Measurements from ENCODE around the gene TUBB4A.
"Not testable (repeated sequence)": the region's sequence is repeated elsewhere in the genome, so short reads cannot be mapped to it uniquely, and the experiment has no call there.

The TUBB4A gene

DNA sequence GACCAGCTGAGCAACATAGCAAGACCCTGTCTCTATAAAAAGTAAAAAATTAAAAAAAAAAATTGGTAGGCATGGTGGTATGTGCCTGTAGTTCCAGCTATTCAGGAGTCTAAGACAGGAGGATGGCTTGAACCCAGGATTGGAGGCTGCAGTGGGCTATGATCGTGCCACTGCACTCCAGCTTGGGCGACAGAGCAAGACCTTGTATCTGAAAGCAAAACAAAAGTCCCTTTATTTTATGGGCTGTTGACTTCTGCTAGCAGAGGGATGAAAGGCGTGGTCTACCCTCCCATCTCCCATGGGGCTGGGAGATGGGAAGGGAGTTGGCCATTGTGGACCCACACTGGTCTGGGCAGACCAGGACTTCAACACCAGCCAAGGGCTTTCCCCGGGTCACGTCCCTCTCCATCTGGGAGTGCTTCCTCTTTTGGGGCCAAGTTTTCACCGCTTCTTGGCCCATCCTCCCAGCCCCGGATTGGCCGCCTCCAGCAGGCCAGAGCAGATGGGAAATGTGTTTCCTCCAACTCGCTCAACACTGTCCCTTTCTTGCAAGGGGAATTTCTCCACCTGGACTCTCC lies 26.5 kb upstream of the TUBB4A start:
- Histone ChIP-seq H3K27ac (peak overlapping the region in 1 of 21 experiments; percentile 45), H3K4me3 (no peak overlapping the region)

GRCh38 chr19:6527893-6528543 lies 25.9 kb upstream of the TUBB4A start:
- H3K27ac ChIP-seq, result peak overlapping the region in 1 of 21 experiments; percentile 45

GRCh38 chr19:6524311-6524710 lies 22.2 kb upstream of the TUBB4A start:
- H3K27ac ChIP-seq, result no peak overlapping the region
- H3K4me3 ChIP-seq, result no peak overlapping the region

More at GRCh38 chr19:6527893-6528543, 25.9 kb upstream of the TUBB4A start:
- no peak overlapping the region for H3K4me3 ChIP-seq

DNA sequence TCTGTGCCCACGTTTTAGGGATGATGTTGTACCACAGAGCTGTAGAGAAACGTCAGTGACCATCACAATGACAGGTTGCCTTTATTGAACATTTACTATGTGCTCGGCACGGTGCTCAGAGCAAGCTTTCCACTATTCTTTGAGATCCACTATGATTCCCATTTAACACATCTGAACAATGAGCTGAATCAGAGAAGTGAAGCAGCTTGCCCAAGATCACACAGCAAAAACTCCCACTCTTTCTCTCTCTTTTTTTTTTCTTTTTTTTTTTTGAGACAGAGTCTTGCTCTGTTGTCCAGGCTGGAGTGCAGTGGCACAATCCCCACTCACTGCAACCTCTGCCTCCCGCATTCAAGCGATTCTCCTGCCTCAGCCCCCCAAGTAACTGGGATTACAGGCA lies 20.6 kb upstream of the TUBB4A start:
- no peak overlapping the region for H3K4me3 ChIP-seq
- H3K27ac ChIP-seq, result peak overlapping the region in 2 of 21 experiments; percentile 28 to 29

- Histone ChIP-seq H3K27ac (peak overlapping the region in 2 of 21 experiments; percentile 28 to 29), H3K4me3 (no peak overlapping the region)
Observed at GRCh38 chr19:6521718-6522646, 19.9 kb upstream of the TUBB4A start.

DNA sequence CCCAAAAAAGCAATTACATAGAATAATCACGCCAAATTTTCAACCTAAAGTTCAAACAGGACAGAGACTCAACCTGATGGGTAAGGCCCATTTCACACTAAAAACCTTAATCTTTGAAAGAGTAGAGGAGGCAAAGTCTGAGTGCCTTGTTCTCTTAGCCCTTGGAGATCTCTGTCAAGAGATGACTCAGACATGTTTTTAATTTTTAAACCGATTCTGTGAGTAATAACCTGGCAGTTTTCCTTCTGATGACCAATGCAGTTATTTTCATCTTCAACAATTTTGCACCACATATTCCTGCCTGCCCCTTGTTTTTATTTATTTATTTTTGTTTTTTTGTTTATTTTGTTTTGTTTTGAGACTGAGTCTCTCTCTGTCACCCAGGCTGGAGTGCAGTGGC lies 17.2 kb upstream of the TUBB4A start:
- Histone ChIP-seq H3K27ac (no peak overlapping the region), H3K4me3 (no peak overlapping the region)

DNA sequence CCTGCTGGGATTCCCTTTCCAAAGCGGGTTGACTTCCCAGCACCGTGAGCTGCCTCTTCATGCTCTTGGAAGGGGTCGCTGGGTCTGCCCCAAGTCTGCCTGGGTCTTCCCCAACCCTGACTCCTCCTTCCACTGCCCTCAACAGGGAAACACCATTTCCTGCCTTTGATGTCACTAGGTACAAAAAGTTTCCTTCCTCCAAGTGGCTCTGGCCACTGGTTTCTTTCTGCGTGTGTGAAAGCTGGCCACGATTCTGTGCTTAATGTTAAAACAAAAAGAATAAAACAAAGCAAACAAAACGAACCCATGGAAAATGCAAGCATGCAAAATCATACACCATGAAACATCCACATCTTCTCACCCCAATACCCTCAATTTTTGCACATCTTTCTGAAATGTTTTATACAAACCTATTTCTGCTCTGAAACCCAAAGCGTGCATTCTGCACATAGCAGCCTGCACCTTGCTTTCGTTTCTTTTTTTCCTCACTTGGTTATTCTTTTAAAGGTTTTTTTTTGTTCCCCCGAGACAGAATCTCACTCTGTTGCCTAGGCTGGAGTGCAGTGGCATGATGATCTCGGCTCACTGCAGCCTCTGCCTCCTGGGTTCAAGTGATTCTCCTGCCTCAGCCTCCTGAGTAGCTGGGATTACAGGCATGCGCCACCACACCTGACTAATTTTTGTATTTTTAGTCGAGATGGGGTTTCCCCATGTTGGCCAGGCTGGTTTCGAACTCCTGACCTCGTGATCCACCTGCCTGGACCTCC lies 16.2 kb upstream of the TUBB4A start:
- peak overlapping the region in 1 of 21 experiments; percentile 51 for H3K27ac ChIP-seq

DNA sequence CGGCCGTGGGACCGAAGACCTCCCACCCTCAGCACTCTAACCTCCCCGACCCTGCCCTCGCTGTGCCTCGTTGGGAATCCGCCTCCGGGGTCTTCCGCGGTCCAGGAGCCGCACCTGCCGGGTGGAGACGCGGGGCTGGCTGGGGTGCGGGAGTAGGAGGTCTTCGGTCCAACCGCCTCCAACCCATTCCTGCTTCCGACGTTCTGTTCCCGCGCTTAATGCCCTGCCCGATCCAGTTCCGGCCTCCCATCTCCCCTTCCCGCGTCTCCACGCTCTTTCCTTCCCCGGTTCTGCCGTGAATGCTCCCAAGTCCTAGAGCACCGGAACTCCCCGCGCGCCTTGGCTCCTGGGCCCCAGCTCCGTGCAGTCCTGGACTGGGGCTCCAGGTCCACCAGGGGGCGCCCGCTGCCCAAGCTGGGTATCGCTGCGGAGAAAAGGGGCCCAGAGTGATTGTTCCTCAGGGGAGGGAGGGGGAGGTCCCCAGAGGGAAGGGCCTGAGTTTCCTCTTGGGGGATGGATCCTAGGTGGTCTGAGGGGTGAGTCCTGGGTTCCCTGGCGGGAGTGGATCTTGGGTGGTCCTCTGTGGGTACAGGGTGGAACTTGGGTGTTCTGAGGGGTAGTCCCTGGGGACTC lies 14.7 kb upstream of the TUBB4A start:
- H3K27ac ChIP-seq, result peak overlapping the region in 20 of 21 experiments; percentile 22 to 83 (median 74)
- H3K4me3 ChIP-seq, result peak overlapping the region; percentile 48 to 74 (median 61)

More for the DNA sequence above, 16.2 kb upstream of the TUBB4A start:
- no peak overlapping the region for H3K4me3 ChIP-seq

GRCh38 chr19:6516018-6516658 lies 14.0 kb upstream of the TUBB4A start:
- peak overlapping the region; percentile 48 to 74 (median 61) for H3K4me3 ChIP-seq
- peak overlapping the region in 20 of 21 experiments; percentile 22 to 83 (median 74) for H3K27ac ChIP-seq

GRCh38 chr19:6514926-6515544 lies 12.9 kb upstream of the TUBB4A start:
- Histone ChIP-seq H3K4me3 (no peak overlapping the region), H3K27ac (no peak overlapping the region)

DNA sequence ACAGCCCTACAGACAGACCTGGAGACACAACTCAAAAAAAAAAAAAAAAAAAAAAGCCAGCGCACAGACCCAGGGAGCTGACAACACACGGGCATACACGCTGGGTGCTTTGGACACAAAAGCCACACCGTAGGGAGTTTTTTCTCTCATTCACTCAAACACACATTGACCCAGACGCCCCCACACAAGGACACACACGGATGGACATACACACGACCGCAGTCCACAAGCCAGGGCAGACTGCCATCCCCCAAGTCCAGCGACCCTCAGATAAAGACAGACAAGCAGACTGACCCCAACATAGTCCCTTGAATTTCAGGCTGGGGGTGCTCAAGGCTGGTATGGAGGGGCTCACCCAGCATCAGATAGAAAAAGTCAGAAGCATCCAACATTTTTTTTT lies 12.0 kb upstream of the TUBB4A start:
- Histone ChIP-seq H3K27ac (no peak overlapping the region), H3K4me3 (no peak overlapping the region)

DNA sequence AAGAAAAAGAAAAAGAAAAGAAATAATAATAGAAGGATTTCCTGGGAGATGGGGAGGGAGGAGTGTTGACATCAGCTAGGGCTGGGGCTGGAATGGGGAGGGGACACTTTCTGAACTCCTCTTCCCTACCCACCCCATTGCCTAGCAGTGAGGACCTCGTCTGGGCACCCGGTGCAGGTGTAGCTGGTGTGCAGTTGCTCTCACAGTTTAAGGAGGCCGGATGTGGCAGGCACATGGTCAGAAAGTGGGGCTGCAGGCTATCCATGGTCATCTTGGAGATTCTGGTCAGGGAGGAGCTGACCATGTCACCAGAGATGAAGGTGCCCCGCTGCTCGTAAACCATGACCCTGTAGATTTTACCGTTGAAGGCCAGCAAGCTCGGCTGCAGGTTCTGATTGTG lies 8.5 kb upstream of the TUBB4A start:
- no peak overlapping the region for H3K27ac ChIP-seq
- H3K4me3 ChIP-seq, result no peak overlapping the region

DNA sequence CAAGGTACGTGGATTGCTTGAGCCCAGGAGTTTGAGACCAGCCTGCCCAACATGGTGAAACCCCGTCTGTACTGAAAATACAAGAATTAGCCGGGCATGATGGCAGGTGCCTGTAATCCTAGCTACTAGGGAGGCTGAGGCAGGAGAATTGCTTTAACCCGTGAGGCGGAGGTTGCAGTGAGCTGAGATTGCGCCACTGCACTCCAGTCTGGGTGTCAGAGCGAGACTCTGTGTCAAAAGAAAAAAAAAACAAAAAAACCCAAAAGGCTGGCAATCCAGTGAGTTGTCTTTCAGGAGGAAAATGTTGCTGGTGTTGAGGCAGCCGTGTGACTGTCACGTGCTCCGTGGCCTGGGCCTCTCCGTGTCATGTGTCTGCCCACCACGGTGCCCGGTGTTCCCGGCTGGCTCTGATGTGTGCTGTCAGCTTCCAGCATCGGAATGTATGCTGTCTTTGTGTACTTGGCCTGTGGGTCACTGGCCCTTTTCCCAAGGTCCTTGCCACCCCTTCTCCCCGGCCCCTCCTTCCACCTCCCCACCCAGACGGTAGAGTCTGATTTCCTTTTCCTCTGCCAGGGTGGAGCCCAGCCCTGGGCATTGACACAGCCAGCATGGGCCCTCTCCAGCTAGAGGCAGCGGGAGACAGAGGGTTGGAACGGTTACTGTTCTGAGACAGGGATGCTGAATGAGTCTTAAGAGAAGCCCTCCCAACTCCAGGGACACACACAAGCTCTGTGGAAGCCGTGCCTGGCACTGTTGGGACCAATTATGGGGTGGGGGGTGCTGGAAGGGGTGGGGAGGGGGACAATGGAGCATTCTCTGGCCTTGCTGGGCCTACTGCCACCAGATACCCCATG lies 7.2 kb upstream of the TUBB4A start:
- no peak overlapping the region for H3K4me3 ChIP-seq
- H3K27ac ChIP-seq, result peak overlapping the region in 3 of 21 experiments; percentile 24 to 41 (median 38)

GRCh38 chr19:6508028-6508771 lies 6.1 kb upstream of the TUBB4A start:
- H3K27ac ChIP-seq, result not testable (repeated sequence)

DNA sequence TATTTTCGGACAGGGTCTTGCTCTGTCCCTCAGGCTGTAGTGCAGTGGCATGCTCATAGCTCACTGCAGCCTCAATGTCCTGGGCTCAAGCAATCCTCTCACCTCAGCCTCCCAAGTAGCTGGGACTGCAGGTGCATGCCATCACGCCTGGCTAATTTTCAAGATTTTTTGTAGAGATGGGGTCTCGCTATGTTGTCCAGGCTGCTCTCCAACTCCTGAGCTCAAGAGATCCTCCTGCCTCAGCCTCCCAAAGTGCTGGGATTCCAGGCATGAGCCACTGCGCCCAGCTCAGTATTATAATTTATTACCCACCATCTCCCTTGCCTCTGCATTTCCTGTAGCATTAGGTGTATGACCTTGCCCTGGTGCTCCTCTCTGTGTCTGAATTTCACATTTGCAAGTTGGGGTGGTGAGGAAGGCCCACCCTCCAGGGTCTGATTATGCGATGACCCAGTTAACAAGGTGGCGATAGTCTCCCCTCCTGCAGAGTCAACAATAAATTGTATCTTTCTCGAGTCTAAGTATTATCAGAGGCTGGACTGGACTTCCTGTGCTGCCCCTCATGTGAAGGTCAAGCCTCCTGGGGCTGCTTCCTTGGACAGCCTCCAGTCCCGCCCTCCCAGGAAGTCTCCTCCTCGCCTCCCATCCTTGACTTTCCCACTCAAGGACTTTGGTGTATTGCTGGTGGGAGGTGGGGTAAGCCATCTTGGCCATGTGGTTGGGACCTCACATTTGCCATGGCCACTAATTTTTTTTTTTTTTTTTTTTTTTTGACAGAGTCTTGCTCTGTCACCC lies 1.5 kb upstream of the TUBB4A start:
- H3K27ac ChIP-seq, result no peak overlapping the region
- H3K4me3 ChIP-seq, result no peak overlapping the region

More at GRCh38 chr19:6508028-6508771, 6.1 kb upstream of the TUBB4A start:
- H3K4me3 ChIP-seq, result not testable (repeated sequence)

All from skin epidermis (tissue), 12 donors.